Liver (tissue), 3 donors: ENCODE measurements around the gene SNX9.

Experiments used
- JUND ChIP-seq, 2 donors: IDR thresholded peaks; 2 replicates each; pipeline ENCODE4 v1.6.1; 2016; ENCODE audit warnings: antibody characterized with exemption in 2 of 2
- SP1 ChIP-seq: IDR thresholded peaks from 2 replicates; pipeline ENCODE4 v1.6.1; 2018; ENCODE audit warnings: antibody characterized with exemption, mild to moderate bottlenecking
- TAF1 ChIP-seq: conservative IDR thresholded peaks from 2 replicates; pipeline ENCODE4 v1.6.1; 2016; ENCODE audit warnings: antibody characterized with exemption, mild to moderate bottlenecking
- YY1 ChIP-seq: IDR thresholded peaks from 2 replicates; pipeline ENCODE4 v1.6.1; 2016; ENCODE audit warnings: antibody characterized with exemption, mild to moderate bottlenecking
- TF ChIP-seq, protein P1 (sequence below): fragments of 150-350 bp; IDR thresholded peaks from 2 replicates; pipeline ENCODE4 v1.5.1; 2017; ENCODE audit warnings: improper control_type of control experiment, low read depth, low read length; ENCODE audit not compliant: missing input control
- TF ChIP-seq, protein P2 (sequence below): IDR thresholded peaks from 2 replicates; pipeline ENCODE4 v1.6.1; 2016; ENCODE audit warnings: antibody characterized with exemption
- TF ChIP-seq, protein P3 (sequence below): IDR thresholded peaks from 2 replicates; pipeline ENCODE4 v1.6.1; 2016; ENCODE audit warnings: antibody characterized with exemption, mild to moderate bottlenecking
- donor health status: healthy.
- donor health status: healthy.

DNA sequence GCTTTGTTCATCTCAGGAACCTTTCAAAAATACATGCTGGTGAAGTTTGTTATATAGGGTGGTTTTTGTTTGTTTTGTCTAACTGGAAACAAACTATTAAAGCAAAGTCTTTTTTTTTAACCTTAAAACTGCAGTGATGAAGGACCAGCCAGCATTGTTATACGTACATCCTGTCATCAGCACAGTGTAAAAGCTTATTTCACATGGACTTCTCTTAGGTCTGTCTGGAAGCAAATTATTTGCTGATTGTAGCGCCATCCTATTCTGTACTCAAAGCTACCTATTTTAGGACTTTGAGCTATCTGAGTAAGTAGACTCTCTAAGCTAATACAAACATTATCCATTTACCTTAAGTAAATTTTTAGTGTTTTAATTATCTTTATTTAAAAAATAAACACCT lies 61.7 kb downstream of the SNX9 start:
- TF ChIP-seq, protein P1, sequence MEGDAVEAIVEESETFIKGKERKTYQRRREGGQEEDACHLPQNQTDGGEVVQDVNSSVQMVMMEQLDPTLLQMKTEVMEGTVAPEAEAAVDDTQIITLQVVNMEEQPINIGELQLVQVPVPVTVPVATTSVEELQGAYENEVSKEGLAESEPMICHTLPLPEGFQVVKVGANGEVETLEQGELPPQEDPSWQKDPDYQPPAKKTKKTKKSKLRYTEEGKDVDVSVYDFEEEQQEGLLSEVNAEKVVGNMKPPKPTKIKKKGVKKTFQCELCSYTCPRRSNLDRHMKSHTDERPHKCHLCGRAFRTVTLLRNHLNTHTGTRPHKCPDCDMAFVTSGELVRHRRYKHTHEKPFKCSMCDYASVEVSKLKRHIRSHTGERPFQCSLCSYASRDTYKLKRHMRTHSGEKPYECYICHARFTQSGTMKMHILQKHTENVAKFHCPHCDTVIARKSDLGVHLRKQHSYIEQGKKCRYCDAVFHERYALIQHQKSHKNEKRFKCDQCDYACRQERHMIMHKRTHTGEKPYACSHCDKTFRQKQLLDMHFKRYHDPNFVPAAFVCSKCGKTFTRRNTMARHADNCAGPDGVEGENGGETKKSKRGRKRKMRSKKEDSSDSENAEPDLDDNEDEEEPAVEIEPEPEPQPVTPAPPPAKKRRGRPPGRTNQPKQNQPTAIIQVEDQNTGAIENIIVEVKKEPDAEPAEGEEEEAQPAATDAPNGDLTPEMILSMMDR, result no peak
- TF ChIP-seq, protein P2, sequence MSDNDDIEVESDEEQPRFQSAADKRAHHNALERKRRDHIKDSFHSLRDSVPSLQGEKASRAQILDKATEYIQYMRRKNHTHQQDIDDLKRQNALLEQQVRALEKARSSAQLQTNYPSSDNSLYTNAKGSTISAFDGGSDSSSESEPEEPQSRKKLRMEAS, result no peak
- TF ChIP-seq, protein P3, sequence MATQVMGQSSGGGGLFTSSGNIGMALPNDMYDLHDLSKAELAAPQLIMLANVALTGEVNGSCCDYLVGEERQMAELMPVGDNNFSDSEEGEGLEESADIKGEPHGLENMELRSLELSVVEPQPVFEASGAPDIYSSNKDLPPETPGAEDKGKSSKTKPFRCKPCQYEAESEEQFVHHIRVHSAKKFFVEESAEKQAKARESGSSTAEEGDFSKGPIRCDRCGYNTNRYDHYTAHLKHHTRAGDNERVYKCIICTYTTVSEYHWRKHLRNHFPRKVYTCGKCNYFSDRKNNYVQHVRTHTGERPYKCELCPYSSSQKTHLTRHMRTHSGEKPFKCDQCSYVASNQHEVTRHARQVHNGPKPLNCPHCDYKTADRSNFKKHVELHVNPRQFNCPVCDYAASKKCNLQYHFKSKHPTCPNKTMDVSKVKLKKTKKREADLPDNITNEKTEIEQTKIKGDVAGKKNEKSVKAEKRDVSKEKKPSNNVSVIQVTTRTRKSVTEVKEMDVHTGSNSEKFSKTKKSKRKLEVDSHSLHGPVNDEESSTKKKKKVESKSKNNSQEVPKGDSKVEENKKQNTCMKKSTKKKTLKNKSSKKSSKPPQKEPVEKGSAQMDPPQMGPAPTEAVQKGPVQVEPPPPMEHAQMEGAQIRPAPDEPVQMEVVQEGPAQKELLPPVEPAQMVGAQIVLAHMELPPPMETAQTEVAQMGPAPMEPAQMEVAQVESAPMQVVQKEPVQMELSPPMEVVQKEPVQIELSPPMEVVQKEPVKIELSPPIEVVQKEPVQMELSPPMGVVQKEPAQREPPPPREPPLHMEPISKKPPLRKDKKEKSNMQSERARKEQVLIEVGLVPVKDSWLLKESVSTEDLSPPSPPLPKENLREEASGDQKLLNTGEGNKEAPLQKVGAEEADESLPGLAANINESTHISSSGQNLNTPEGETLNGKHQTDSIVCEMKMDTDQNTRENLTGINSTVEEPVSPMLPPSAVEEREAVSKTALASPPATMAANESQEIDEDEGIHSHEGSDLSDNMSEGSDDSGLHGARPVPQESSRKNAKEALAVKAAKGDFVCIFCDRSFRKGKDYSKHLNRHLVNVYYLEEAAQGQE, result no peak
- TF ChIP-seq TAF1 (no peak), YY1 (no peak), SP1 (no peak), JUND (IDR thresholded peaks at IDR 0.05) (no peak)
